ENCODE measurements around the gene CMSS1.

The CMSS1 gene

DNA sequence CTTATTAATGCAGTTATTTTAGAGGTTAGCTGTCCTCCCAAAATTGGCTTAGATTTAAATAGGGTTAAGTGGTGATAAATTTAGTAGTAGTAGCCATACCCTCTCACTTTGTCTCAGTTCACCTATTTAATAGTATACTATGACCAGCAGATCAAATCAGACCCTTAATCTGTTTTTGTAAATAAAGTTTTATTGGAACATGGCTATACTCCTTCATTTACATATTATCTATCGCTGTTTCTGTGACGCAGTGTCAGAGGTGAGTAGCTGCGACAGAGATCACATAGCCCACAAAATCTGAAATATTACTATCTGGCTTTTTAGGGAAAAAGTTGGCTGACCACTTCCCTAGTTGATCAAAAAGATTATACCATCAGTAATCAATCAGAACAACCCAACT lies 183.4 kb downstream of the CMSS1 start:
- TF ChIP-seq, protein P1, sequence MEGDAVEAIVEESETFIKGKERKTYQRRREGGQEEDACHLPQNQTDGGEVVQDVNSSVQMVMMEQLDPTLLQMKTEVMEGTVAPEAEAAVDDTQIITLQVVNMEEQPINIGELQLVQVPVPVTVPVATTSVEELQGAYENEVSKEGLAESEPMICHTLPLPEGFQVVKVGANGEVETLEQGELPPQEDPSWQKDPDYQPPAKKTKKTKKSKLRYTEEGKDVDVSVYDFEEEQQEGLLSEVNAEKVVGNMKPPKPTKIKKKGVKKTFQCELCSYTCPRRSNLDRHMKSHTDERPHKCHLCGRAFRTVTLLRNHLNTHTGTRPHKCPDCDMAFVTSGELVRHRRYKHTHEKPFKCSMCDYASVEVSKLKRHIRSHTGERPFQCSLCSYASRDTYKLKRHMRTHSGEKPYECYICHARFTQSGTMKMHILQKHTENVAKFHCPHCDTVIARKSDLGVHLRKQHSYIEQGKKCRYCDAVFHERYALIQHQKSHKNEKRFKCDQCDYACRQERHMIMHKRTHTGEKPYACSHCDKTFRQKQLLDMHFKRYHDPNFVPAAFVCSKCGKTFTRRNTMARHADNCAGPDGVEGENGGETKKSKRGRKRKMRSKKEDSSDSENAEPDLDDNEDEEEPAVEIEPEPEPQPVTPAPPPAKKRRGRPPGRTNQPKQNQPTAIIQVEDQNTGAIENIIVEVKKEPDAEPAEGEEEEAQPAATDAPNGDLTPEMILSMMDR (conservative IDR thresholded peaks at IDR 0.05): no peak
- H3K27ac ChIP-seq: peak overlapping the region; percentile 53

DNA sequence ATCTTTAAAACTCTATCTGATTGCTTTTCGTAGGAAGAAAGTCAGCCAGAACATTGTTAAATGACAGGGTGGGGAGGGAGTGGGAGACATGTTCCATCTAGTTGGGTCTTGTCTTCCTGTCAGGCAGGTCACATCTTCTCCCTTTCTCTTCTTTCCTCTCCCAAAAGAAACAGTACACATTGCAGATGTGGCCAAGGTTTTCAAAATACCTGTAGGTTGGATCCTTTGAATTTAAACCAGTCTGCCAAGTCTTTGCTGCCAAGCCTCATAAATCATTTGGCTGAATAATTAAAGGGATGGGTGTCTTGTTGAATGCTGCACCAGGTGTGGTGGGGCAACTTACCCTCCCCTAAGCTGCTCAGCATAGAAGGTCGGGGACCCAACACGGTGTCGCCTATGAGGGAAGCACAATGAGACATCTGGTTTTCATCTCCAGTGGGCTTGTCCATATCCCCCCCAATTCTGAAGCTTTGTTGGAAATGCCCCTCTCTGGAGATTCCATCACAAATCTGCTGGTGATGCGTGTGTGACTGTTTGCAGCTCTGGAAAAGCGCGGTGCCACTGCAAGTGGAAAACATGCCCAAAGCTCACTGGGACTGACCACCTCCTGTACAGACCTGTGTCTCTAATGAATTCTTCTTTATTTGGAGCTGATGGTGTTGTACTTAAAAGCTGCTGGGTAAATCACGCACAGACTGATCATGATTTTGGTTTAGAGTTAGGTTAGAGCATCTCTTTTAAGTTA lies 184.0 kb downstream of the CMSS1 start:
- TF ChIP-seq, protein P1 (conservative IDR thresholded peaks at IDR 0.05): no peak
- H3K27ac ChIP-seq: peak overlapping the region; percentile 53

DNA sequence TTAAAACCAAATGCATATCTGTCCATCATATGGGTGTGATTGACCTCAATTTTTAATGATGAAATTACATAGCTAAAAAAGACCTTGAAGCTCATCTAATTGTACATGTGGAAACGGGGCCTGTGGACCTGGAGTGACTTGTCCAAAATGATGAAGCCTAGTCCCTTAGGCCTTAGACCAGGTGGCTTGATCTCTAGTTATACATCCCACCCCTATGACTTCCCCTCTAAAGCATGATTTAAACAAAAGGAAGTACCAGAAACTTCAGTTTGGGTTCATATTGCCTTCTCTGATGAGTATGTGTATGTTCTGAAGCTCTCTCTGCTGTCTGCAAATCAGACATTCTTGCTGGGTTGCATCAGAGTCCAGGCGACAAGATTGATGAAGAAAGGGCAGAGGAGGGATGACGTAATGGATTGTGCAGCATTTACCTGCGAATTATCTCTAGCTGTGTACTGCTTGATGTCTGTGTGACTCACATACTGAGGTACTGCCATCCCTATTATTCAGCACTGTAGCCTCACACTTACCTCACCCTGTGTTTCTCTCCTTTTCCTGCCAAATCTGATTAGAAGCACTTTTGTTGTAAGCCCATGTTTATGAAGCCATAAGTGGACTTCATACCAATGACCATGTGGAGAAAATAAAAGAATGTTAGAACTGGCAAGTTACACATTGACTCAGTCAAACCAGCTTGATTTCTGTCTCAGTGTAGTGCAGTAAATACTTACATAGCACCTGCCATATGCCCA lies 185.1 kb downstream of the CMSS1 start:
- H3K27ac ChIP-seq: peak overlapping the region; percentile 53
- TF ChIP-seq, protein P1 (conservative IDR thresholded peaks at IDR 0.05): no peak

DNA sequence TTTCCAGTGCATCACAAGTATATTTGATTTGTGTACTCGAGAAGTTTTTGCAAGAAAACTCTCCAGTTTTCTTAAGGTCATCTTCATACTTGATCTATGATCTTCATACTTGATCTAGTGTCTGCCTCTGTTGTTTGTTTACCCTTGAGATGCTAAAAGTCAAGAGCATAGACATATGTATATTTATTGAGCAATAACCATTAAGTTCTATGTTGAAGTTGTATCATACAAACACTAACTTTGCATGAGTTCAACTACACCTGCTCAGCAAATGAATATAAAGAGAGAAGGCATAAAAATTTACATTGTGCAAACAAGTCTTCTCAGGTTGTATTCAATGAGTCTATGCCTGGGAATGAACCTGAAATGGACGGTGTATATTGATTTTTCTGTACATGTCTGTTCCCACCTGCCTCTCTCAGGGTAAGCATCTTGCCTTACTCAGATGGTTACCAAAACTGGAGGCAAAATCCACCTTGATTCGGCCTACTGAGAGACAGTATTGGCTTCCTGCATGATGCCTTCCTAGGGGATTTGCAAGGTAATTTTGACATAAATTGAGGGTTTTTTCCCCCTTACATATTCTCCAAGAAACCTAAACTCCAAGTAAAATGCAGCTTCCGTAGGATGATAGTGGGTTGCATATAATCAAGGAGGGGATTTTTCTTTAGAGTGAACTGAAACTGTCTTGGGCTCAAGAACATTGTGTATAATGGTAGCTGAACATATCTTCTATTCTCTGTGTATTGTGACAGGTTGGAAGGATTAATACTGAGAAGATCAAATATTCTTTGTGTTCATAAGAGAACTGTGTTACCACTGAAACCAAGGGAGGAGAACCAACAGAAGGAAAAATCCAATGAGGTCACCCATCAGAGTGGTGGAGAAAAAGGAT lies 186.2 kb downstream of the CMSS1 start:
- H3K27ac ChIP-seq: no peak overlapping the region

DNA sequence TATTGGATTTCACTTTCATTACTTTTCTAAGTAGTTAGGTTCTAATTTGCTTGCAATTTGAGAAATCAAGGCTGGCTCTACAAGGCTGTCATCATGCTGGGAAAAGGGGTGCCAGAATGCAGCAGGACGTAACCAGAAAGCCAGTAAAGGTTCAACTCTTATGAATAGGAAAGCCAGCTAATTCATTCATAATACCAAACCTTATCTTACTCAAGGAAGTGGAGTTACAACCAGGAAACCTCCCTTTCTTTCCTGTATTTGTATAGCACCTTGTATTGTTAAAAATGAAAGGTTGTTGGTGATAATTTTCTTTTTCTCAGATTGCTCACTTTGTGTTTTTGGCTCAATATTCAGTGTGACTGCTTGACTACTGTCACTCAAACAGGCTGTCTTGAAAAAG lies 187.3 kb downstream of the CMSS1 start:
- TF ChIP-seq, protein P1 (conservative IDR thresholded peaks at IDR 0.05): no peak
- H3K27ac ChIP-seq: no peak overlapping the region

More for the DNA sequence above, 186.2 kb downstream of the CMSS1 start:
- TF ChIP-seq, protein P1 (conservative IDR thresholded peaks at IDR 0.05): no peak

DNA sequence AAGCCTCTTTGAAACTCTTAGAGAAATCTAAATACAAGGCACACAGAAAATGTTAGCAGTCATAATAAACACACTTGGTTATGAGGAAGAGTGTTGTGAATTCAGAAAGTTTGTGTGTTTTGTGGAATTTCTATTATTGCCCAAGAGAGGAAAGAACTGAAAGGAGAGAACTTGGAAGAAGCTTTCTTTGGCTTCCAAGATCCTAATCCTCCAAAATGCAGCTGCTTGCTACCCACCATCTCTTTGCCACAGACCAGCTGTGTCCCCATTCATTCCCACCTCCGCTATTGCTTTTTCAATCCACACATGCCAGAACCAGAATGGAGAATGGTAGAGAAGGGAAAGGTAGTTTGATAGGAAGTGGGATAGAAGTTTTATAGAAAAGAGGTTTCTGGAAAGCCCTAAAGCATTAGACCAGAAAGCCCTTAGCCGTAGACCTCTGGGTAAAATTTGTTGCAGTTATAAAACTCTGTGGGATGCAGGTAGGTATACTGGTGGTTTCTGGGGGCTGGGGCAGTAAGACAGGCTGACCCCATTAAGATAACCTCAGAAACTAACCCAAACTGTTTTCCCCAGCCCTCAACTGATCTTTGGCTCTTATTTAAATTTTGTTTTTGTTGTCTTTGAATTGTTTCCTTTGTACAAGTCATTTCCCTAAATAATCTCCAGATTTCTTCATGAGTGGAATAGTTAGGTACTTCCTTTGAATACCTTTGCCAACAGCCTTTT lies 188.2 kb downstream of the CMSS1 start:
- H3K27ac ChIP-seq: peak overlapping the region; percentile 65
- TF ChIP-seq, protein P1 (conservative IDR thresholded peaks at IDR 0.05): no peak
